ENCODE results near the gene TEAD1.
A peak's percentile ranks its signal among the peaks of the same experiment; 100 is the strongest.

DNA sequence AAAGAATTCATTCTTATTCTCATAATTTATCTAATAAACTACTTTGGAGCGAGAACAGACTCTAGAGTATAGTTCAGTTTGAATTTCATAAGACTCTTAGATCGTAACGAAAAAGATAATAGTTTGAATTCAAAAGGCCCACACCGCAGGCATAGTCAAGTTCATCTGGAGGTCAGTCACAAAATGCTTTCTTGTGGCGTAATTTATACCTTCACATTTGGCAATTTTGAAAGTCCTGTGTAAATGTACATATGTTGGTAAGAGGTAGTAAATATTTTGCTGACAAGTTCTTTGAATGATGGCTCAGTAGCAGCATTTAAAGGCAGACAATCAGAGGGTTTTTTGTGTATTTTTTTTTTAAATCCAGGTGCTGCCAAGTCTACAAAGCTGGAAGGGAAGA, 88.1 kb downstream of the TEAD1 start:
- TF ChIP-seq, protein P1, sequence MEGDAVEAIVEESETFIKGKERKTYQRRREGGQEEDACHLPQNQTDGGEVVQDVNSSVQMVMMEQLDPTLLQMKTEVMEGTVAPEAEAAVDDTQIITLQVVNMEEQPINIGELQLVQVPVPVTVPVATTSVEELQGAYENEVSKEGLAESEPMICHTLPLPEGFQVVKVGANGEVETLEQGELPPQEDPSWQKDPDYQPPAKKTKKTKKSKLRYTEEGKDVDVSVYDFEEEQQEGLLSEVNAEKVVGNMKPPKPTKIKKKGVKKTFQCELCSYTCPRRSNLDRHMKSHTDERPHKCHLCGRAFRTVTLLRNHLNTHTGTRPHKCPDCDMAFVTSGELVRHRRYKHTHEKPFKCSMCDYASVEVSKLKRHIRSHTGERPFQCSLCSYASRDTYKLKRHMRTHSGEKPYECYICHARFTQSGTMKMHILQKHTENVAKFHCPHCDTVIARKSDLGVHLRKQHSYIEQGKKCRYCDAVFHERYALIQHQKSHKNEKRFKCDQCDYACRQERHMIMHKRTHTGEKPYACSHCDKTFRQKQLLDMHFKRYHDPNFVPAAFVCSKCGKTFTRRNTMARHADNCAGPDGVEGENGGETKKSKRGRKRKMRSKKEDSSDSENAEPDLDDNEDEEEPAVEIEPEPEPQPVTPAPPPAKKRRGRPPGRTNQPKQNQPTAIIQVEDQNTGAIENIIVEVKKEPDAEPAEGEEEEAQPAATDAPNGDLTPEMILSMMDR (IDR thresholded peaks at IDR 0.05): no peak
- TF ChIP-seq POLR2AphosphoS5 (IDR thresholded peaks at IDR 0.05) (peak; percentile 43), POLR2A (IDR thresholded peaks at IDR 0.05) (no peak)
